Osteocyte (in vitro differentiated cells): ENCODE data around the gene ADRA2B. TPM values are rescaled to one million over a fixed set of nuclear protein-coding genes. Genes with fewer than 3 reads are reported as not detected.

Experiments used
- DNase-seq: peaks from one replicate; pipeline ENCODE4 v3.0.0; 2021; ENCODE audit warnings: mixed read lengths; ENCODE audit not compliant: unreplicated experiment; ENCODE audit errors: extremely low spot score
- H3K27ac Mint-ChIP-seq: one replicate; pipeline ENCODE4 v1.8.0; 2021; ENCODE audit warnings: mild to moderate bottlenecking, mixed read lengths; ENCODE audit not compliant: unreplicated experiment
- H3K27me3 Mint-ChIP-seq: one replicate; pipeline ENCODE4 v1.8.0; 2021; ENCODE audit warnings: mixed read lengths; ENCODE audit not compliant: unreplicated experiment
- H3K36me3 Mint-ChIP-seq: one replicate; pipeline ENCODE4 v1.8.0; 2021; ENCODE audit warnings: mixed read lengths; ENCODE audit not compliant: unreplicated experiment
- H3K4me1 Mint-ChIP-seq: one replicate; pipeline ENCODE4 v1.8.0; 2021; ENCODE audit warnings: mixed read lengths; ENCODE audit not compliant: unreplicated experiment
- H3K4me3 Mint-ChIP-seq: one replicate; pipeline ENCODE4 v1.8.0; 2021; ENCODE audit warnings: mild to moderate bottlenecking, moderate library complexity, mixed read lengths; ENCODE audit not compliant: unreplicated experiment
- H3K9me3 Mint-ChIP-seq: one replicate; pipeline ENCODE4 v1.8.0; 2021; ENCODE audit warnings: mixed read lengths; ENCODE audit not compliant: unreplicated experiment
- CTCF ChIP-seq: fragments of 200-600 bp; sonication (generic); IDR thresholded peaks from 2 replicates; pipeline ENCODE4 v1.5.0; 2021; ENCODE audit warnings: antibody characterized with exemption, mild to moderate bottlenecking, moderate library complexity
- total RNA-seq: library from RNA; stranded (reverse); gene quantifications from 2 replicates; pipeline ENCODE4 v1.2.1, GENCODE V29; 2021

Gene ADRA2B
- total RNA-seq, 1 donor from 2014 or later = not detected

GRCh38 chr2:96131813-96132745 is 15.7 kb upstream of the ADRA2B start:
- no peak for DNase-seq
- Mint-ChIP-seq H3K27me3 (peaks cover 63% of the 10 kb centered on the region), H3K36me3 (no peaks in the 10 kb centered on the region), H3K9me3 (no peaks in the 10 kb centered on the region), H3K4me1 (no peaks in the 10 kb centered on the region), H3K27ac (no peak overlapping the region), H3K4me3 (no peak overlapping the region)
- TF ChIP-seq CTCF = no peak

- DNase-seq = no peak
- Mint-ChIP-seq H3K9me3 (no peaks in the 10 kb centered on the region), H3K27me3 (peaks cover 66% of the 10 kb centered on the region), H3K4me1 (no peaks in the 10 kb centered on the region), H3K27ac (no peak overlapping the region), H3K4me3 (no peak overlapping the region), H3K36me3 (no peaks in the 10 kb centered on the region)
- TF ChIP-seq CTCF = no peak
These were observed 14.9 kb upstream of the ADRA2B start for GRCh38 chr2:96131152-96131812.

GRCh38 chr2:96130483-96130882 is 14.1 kb upstream of the ADRA2B start:
- H3K27me3 Mint-ChIP-seq = peaks cover 65% of the 10 kb centered on the region
- no peak for TF ChIP-seq CTCF

GRCh38 chr2:96129528-96130120 is 13.3 kb upstream of the ADRA2B start:
- no peak overlapping the region for H3K4me3 Mint-ChIP-seq
- no peak for TF ChIP-seq CTCF
- no peaks in the 10 kb centered on the region for H3K36me3 Mint-ChIP-seq
- no peaks in the 10 kb centered on the region for H3K4me1 Mint-ChIP-seq
- H3K27ac Mint-ChIP-seq = no peak overlapping the region
- H3K9me3 Mint-ChIP-seq = no peaks in the 10 kb centered on the region
- H3K27me3 Mint-ChIP-seq = peaks cover 66% of the 10 kb centered on the region
- no peak for DNase-seq

More at GRCh38 chr2:96130483-96130882, 14.1 kb upstream of the ADRA2B start:
- H3K4me1 Mint-ChIP-seq = no peaks in the 10 kb centered on the region
- no peaks in the 10 kb centered on the region for H3K36me3 Mint-ChIP-seq
- DNase-seq = no peak
- H3K9me3 Mint-ChIP-seq = no peaks in the 10 kb centered on the region
- H3K27ac Mint-ChIP-seq = no peak overlapping the region
- no peak overlapping the region for H3K4me3 Mint-ChIP-seq

GRCh38 chr2:96128456-96128855 is 12.1 kb upstream of the ADRA2B start:
- no peak for DNase-seq
- H3K27me3 Mint-ChIP-seq = peaks cover 67% of the 10 kb centered on the region
- H3K4me1 Mint-ChIP-seq = no peaks in the 10 kb centered on the region
- H3K36me3 Mint-ChIP-seq = no peaks in the 10 kb centered on the region
- no peak overlapping the region for H3K4me3 Mint-ChIP-seq
- H3K9me3 Mint-ChIP-seq = no peaks in the 10 kb centered on the region
- no peak for TF ChIP-seq CTCF
- no peak overlapping the region for H3K27ac Mint-ChIP-seq
